Upper lobe of left lung (tissue), 4 donors: Measurements from ENCODE around the gene MRPL24.

Experiments used
- POLR2A ChIP-seq, 4 donors: fragments of 450-650 bp; IDR thresholded peaks; one replicate each; pipeline ENCODE4 v1.5.1; 2016 to 2017; ENCODE audit warnings: antibody characterized with exemption in 4 of 4, mild to moderate bottlenecking in 2 of 4
- POLR2AphosphoS5 ChIP-seq, 2 donors: sonication (generic); formaldehyde crosslinking; IDR thresholded peaks; one replicate each; pipeline ENCODE4 v1.5.1; 2017; ENCODE audit warnings: antibody characterized with exemption in 2 of 2
- TF ChIP-seq, protein P1 (sequence below), 6 experiments: fragments of 450-650 bp in 4 of 6; fragments of 200-600 bp in 2 of 6; sonication (generic) in 2 of 6; IDR thresholded peaks; one replicate each; pipeline ENCODE4 v1.5.1; 2016 to 2019; ENCODE audit warnings: antibody characterized with exemption in 6 of 6

DNA sequence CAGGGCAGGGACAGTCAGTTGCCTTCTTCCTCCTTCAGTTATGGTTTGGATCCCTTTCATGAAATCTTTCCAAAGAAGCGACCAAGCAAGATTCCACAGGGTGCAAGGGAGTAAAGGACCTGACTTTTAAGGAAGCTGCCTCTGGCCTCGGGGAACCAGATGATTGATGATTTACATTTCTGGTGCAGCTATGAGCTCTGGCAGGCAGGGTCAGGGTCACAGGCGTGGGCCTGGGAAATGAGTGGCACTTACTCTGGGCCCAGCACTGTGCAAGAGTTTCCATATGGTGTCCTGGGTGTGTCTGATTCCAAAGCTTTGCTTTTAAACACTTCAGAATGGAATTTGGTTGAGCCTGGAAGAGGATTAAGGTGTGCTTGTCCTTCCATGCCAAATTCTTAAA is 28.3 kb downstream of the MRPL24 start:
- TF ChIP-seq POLR2AphosphoS5 (IDR thresholded peaks at IDR 0.05) (no peak), POLR2A (IDR thresholded peaks at IDR 0.05) (no peak)
- TF ChIP-seq, protein P1, sequence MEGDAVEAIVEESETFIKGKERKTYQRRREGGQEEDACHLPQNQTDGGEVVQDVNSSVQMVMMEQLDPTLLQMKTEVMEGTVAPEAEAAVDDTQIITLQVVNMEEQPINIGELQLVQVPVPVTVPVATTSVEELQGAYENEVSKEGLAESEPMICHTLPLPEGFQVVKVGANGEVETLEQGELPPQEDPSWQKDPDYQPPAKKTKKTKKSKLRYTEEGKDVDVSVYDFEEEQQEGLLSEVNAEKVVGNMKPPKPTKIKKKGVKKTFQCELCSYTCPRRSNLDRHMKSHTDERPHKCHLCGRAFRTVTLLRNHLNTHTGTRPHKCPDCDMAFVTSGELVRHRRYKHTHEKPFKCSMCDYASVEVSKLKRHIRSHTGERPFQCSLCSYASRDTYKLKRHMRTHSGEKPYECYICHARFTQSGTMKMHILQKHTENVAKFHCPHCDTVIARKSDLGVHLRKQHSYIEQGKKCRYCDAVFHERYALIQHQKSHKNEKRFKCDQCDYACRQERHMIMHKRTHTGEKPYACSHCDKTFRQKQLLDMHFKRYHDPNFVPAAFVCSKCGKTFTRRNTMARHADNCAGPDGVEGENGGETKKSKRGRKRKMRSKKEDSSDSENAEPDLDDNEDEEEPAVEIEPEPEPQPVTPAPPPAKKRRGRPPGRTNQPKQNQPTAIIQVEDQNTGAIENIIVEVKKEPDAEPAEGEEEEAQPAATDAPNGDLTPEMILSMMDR (IDR thresholded peaks at IDR 0.05) = no peak
